ENCODE data around the gene MFRP. TPM values are rescaled to one million over a fixed set of nuclear protein-coding genes. Genes with fewer than 3 reads are reported as not detected.

MFRP gene
- total and polyA plus RNA-seq, 9 of the 15 experiments (the other 6 are each of a cell fraction or from before 2014, with no cell fraction given), result not detected

GRCh38 chr11:119369132-119369925, 22.8 kb upstream of the MFRP start:
- Histone ChIP-seq H3K9me3 (replicated peaks; ENCODE audit: control insufficient read depth, insufficient read depth, low read depth, low read length) (no peaks in the 10 kb centered on the region), H3K36me3 (ENCODE audit: control insufficient read depth, insufficient read depth, low read length) (peaks cover 18% of the 10 kb centered on the region; the same call in 1 of the 3 replicates), H3K4me3 (no peak overlapping the region), H2AFZ (ENCODE audit: low read depth, low read length) (no peak overlapping the region), H3K27ac (ENCODE audit: extremely low read depth, low read depth, low read length) (no peak overlapping the region), H3K9ac (ENCODE audit: insufficient read depth in 1 of 2, low read depth in 2 of 2, low read length in 2 of 2) (peak overlapping the region; percentile 31 to 41; a peak in 1 of 4 replicates), H3K79me2 (ENCODE audit: control insufficient read depth, insufficient read depth, low read length) (peaks cover 5% of the 10 kb centered on the region; the same call in 1 of the 3 replicates), H4K20me1 (replicated peaks; ENCODE audit: control insufficient read depth, insufficient read depth, low read length) (0 out of 2 replicates have a peak, but pooled peaks cover 1% of the 10 kb centered on the region), H3K4me2 (ENCODE audit: insufficient read depth, low read length) (peak overlapping the region; percentile 68; the same call in 1 of the 2 replicates), H3K4me1 (replicated peaks in 1 of 2; ENCODE audit: control insufficient read depth in 2 of 2, insufficient read depth in 2 of 2, low read length in 2 of 2) (peaks cover 55 to 61% of the 10 kb centered on the region in 2 experiments), H3K9me1 (ENCODE audit: control insufficient read depth, insufficient read depth, low read length) (no peaks in the 10 kb centered on the region), H3K27me3 (ENCODE audit: control insufficient read depth in 2 of 2, insufficient read depth in 2 of 2, low read length in 2 of 2) (no peaks in the 10 kb centered on the region)
- FAIRE-seq, result no peak
- no TSS peak for BruUV-seq (replicated peaks)
- no peak for ATAC-seq
- in situ Hi-C loops (cut with MboI) (no loop called here), intact Hi-C loops (cut with micrococcal nuclease) (no loop called here)
- DNase-seq (ENCODE audit: extremely low read depth in 1 of 4, low spot score in 3 of 4), result no peak
- CTCF ChIA-PET (ENCODE audit: low intra/inter-chr PET ratio), result no interaction called here
- POLR2A ChIA-PET, result interaction anchor here (0.9 to 2.8 kb wide), 5 partner anchors 9 to 31 kb away, joined by 3 to 34 read pairs (median 3); partner anchors contain the start of gene USP2
- WGBS (ENCODE audit: insufficient coverage, low coverage, missing lambda C conversion rate), result 80% methylated on average over 13 of the region's 13 CpGs
- TF ChIP-seq ATF7 (IDR thresholded peaks at IDR 0.05) (no peak), NCOA6 (IDR thresholded peaks at IDR 0.05) (no peak), BDP1 (IDR thresholded peaks at IDR 0.05; ENCODE audit: insufficient read depth, insufficient read length) (no peak), TEAD2 (tag; IDR thresholded peaks at IDR 0.05) (no peak), PPARD (CRISPR knock-in tag; IDR thresholded peaks at IDR 0.05) (no peak), ZC3H4 (CRISPR knock-in tag; IDR thresholded peaks at IDR 0.05; ENCODE audit: borderline replicate concordance) (no peak), ZSCAN32 (CRISPR knock-in tag; IDR thresholded peaks at IDR 0.05) (no peak), CBFA2T2 (conservative IDR thresholded peaks at IDR 0.05) (no peak)

Data from K562 (cell line).